A673 (cell line): ENCODE measurements around the gene PELI3. TPM values are rescaled to one million over a fixed set of nuclear protein-coding genes. Genes with fewer than 3 reads are reported as not detected.
"Not testable (repeated sequence)": the region's sequence is repeated elsewhere in the genome, so short reads cannot be mapped to it uniquely, and the experiment has no call there.

ENCODE experiments used
- BruUV-seq: library from RNA; stranded (reverse); fragments of 400-500 nt; replicated peaks from 2 replicates; lab custom pipeline; 2021; lab: Mats Ljungman, UMichigan
- CTCF ChIA-PET: fragments of 300-600 bp; sonication (Branson Sonifier 250); formaldehyde crosslinking; loops from one replicate; lab custom pipeline; 2022; ENCODE audit warnings: antibody characterized with exemption; lab: Charles Lee
- POLR2A ChIA-PET: fragments of 300-600 bp; sonication (Branson Sonifier 250); formaldehyde crosslinking; loops from one replicate; lab custom pipeline; 2022; ENCODE audit warnings: antibody characterized with exemption; ENCODE audit not compliant: low non-redundant PET; lab: Charles Lee
- DNase-seq: peaks from one replicate; pipeline ENCODE4 v3.0.0-alpha.2; 2015; ENCODE audit warnings: low spot score
- H3K27ac ChIP-seq: fragments of 200-600 bp; sonication (generic); 2 replicates; pipeline ENCODE4 v1.5.1; 2016; ENCODE audit warnings: mixed run types, low read depth, mild to moderate bottlenecking, mixed read lengths, antibody characterized with exemption, low read length; ENCODE audit not compliant: poor library complexity, severe bottlenecking
- H3K27me3 ChIP-seq: fragments of 200-600 bp; sonication (generic); replicated peaks from 2 replicates; pipeline ENCODE4 v1.6.1; 2017; ENCODE audit warnings: mixed run types, low read depth, mild to moderate bottlenecking, mixed read lengths, antibody characterized with exemption, low read length; ENCODE audit not compliant: insufficient read depth, poor library complexity
- H3K36me3 ChIP-seq: fragments of 200-600 bp; sonication (generic); 2 replicates; pipeline ENCODE4 v1.6.1; 2016; ENCODE audit warnings: mixed run types, mild to moderate bottlenecking, mixed read lengths, antibody characterized with exemption, low read length; ENCODE audit not compliant: insufficient read depth, poor library complexity, severe bottlenecking
- H3K4me1 ChIP-seq: fragments of 200-600 bp; sonication (generic); 2 replicates; pipeline ENCODE4 v1.6.1; 2017; ENCODE audit warnings: mixed run types, mild to moderate bottlenecking, mixed read lengths, antibody characterized with exemption, low read length; ENCODE audit not compliant: insufficient read depth, poor library complexity, severe bottlenecking
- H3K4me3 ChIP-seq: fragments of 200-600 bp; sonication (generic); 2 replicates; pipeline ENCODE4 v1.5.1; 2016; ENCODE audit warnings: low read depth, mixed run types, mild to moderate bottlenecking, mixed read lengths, low read length; ENCODE audit not compliant: poor library complexity, severe bottlenecking
- H3K9me3 ChIP-seq: fragments of 200-600 bp; sonication (generic); 2 replicates; pipeline ENCODE4 v1.6.1; 2016; ENCODE audit warnings: mixed run types, low read depth, mild to moderate bottlenecking, mixed read lengths, antibody characterized with exemption, low read length; ENCODE audit not compliant: poor library complexity, severe bottlenecking
- CTCF ChIP-seq: fragments of 300-800, 200-600 bp; sonication (generic); conservative IDR thresholded peaks from 2 replicates; pipeline ENCODE4 v1.5.1; 2017; ENCODE audit warnings: low read depth, mild to moderate bottlenecking, antibody characterized with exemption, low read length, moderate library complexity, mixed read lengths
- EZH2 ChIP-seq: fragments of 200-600 bp; sonication (generic); IDR thresholded peaks from 2 replicates; pipeline ENCODE4 v1.6.1; 2017; ENCODE audit warnings: borderline replicate concordance, low read depth, mild to moderate bottlenecking, mixed read lengths, antibody characterized with exemption, low read length; ENCODE audit not compliant: poor library complexity, severe bottlenecking
- intact Hi-C: fragments of 100-400 bp; cut with micrococcal nuclease; formaldehyde crosslinking; loops from one replicate; pipeline ENCODE4 v1.10.0; 2022; ENCODE audit not compliant: unreplicated experiment
- total RNA-seq: library from RNA; stranded (reverse); gene quantifications from 2 replicates; pipeline ENCODE4 v1.2.3, GENCODE V29; 2021

Gene PELI3
- total RNA-seq, 1 experiment from 2014 or later, result 15.4 TPM

GRCh38 chr11:66462010-66462409 lies 4.7 kb upstream of the PELI3 start:
- no TSS peak for BruUV-seq
- ChIA-PET CTCF (no interaction called here), POLR2A (no interaction called here)

GRCh38 chr11:66462911-66463310 lies 3.8 kb upstream of the PELI3 start:
- TF ChIP-seq EZH2, result no peak
- no peak for TF ChIP-seq CTCF
- no peaks in the 10 kb centered on the region for H3K27me3 ChIP-seq
- CTCF ChIA-PET, result no interaction called here
- POLR2A ChIA-PET, result no interaction called here
- intact Hi-C loops, result no loop called here
- no TSS peak for BruUV-seq
- no peak for DNase-seq
- no peaks in the 10 kb centered on the region for H3K4me1 ChIP-seq
- no peaks in the 10 kb centered on the region for H3K9me3 ChIP-seq
- no peak overlapping the region for H3K4me3 ChIP-seq
- H3K36me3 ChIP-seq, result no peaks in the 10 kb centered on the region
- no peak overlapping the region for H3K27ac ChIP-seq

More at GRCh38 chr11:66462010-66462409, 4.7 kb upstream of the PELI3 start:
- TF ChIP-seq CTCF (no peak), EZH2 (no peak)
- no peaks in the 10 kb centered on the region for H3K9me3 ChIP-seq
- DNase-seq, result no peak
- H3K4me3 ChIP-seq, result no peak overlapping the region
- H3K27ac ChIP-seq, result no peak overlapping the region
- H3K27me3 ChIP-seq, result no peaks in the 10 kb centered on the region
- H3K4me1 ChIP-seq, result no peaks in the 10 kb centered on the region
- intact Hi-C loops, result no loop called here
- H3K36me3 ChIP-seq, result no peaks in the 10 kb centered on the region

DNA sequence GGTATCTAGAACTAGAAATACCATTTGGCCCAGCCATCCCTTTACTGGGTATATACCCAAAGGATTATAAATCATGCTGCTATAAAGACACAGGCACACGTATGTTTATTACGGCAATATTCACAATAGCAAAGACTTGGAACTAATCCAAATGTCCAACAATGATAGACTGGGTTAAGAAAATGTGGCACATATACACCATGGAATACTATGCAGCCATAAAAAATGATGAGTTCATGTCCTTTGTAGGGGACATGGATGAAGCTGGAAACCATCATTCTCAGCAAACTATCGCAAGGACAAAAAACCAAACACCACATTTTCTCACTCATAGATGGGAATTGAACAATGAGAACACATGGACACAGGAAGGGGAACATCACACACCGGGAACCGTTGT lies 2.6 kb upstream of the PELI3 start:
- CTCF ChIA-PET, BruUV-seq, POLR2A ChIA-PET, intact Hi-C loops, DNase-seq, H3K36me3 ChIP-seq, H3K27me3 ChIP-seq, H3K4me3 ChIP-seq, H3K9me3 ChIP-seq, H3K27ac ChIP-seq, H3K4me1 ChIP-seq: not testable (repeated sequence)

- Histone ChIP-seq H3K4me3 (no peak overlapping the region), H3K9me3 (no peaks in the 10 kb centered on the region), H3K4me1 (no peaks in the 10 kb centered on the region), H3K27ac (no peak overlapping the region), H3K36me3 (no peaks in the 10 kb centered on the region), H3K27me3 (no peaks in the 10 kb centered on the region)
- intact Hi-C loops, result no loop called here
- CTCF ChIA-PET, result no interaction called here
- DNase-seq, result no peak
- no TSS peak for BruUV-seq
- TF ChIP-seq EZH2, result no peak
- no peak for TF ChIP-seq CTCF
- POLR2A ChIA-PET, result no interaction called here
Observed at GRCh38 chr11:66464916-66465315, 1.8 kb upstream of the PELI3 start.
